HepG2 (cell line): Measurements from ENCODE around the gene C10orf90.

Experiments used
- ARNT2 ChIP-seq: sonication (generic); formaldehyde crosslinking; IDR thresholded peaks from 2 replicates; pipeline ENCODE4 v1.8.0; 2022; ENCODE audit warnings: mild to moderate bottlenecking, low read depth, missing genetic modification reagents, moderate library complexity
- BHLHE40 ChIP-seq: IDR thresholded peaks from 2 replicates; pipeline ENCODE4 v1.6.1; 2011; ENCODE audit warnings: low read length, improper control_type of control experiment
- GRHL1 ChIP-seq: sonication (generic); formaldehyde crosslinking; conservative IDR thresholded peaks from 2 replicates; pipeline ENCODE4 v1.8.0; 2022; ENCODE audit warnings: missing genetic modification reagents
- KLF13 ChIP-seq: sonication (generic); formaldehyde crosslinking; IDR thresholded peaks from 2 replicates; pipeline ENCODE4 v1.4.0; 2020; ENCODE audit warnings: mild to moderate bottlenecking, missing genetic modification reagents
- TF ChIP-seq, protein P1 (sequence below): IDR thresholded peaks from 2 replicates; pipeline ENCODE4 v1.6.1; 2012; ENCODE audit warnings: inconsistent platforms
- TF ChIP-seq, protein P2 (sequence below): sonication (generic); formaldehyde crosslinking; IDR thresholded peaks from 2 replicates; pipeline ENCODE4 v1.5.0; 2020; ENCODE audit warnings: mild to moderate bottlenecking, missing genetic modification reagents, moderate library complexity

DNA sequence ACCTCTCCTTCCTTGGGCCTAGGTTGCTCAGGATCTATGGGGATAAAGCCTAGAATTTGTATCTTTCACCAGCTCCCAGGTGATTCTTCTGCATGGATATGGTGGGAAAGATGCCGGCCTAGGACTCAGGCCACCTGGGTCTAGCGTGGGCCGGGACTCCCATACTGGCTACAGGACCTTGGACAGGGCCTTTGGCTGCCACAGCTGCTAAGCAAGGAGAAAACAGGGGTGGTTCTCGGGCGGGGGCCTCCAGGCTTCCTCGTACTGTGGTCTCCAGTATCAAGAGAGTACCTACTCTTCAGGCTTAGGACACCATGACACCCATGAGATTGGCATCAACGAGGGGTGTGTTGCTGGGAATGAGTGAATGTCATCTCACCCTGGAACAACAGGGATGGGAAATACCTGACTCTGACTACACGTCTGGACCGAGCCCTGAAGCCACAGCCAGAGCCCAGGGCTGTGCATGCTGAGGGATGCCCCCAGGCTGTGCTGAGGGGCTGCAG, 161.9 kb downstream of the C10orf90 start:
- TF ChIP-seq, protein P1, sequence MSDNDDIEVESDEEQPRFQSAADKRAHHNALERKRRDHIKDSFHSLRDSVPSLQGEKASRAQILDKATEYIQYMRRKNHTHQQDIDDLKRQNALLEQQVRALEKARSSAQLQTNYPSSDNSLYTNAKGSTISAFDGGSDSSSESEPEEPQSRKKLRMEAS: no peak
- no peak for TF ChIP-seq BHLHE40
- TF ChIP-seq, protein P2, sequence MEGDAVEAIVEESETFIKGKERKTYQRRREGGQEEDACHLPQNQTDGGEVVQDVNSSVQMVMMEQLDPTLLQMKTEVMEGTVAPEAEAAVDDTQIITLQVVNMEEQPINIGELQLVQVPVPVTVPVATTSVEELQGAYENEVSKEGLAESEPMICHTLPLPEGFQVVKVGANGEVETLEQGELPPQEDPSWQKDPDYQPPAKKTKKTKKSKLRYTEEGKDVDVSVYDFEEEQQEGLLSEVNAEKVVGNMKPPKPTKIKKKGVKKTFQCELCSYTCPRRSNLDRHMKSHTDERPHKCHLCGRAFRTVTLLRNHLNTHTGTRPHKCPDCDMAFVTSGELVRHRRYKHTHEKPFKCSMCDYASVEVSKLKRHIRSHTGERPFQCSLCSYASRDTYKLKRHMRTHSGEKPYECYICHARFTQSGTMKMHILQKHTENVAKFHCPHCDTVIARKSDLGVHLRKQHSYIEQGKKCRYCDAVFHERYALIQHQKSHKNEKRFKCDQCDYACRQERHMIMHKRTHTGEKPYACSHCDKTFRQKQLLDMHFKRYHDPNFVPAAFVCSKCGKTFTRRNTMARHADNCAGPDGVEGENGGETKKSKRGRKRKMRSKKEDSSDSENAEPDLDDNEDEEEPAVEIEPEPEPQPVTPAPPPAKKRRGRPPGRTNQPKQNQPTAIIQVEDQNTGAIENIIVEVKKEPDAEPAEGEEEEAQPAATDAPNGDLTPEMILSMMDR (CRISPR knock-in tag): no peak
- TF ChIP-seq GRHL1 (CRISPR knock-in tag): no peak
- no peak for TF ChIP-seq KLF13 (CRISPR knock-in tag)
- no peak for TF ChIP-seq ARNT2
